Sigmoid colon (tissue), 7 donors: ENCODE measurements around the gene GDPD3. TPM values are rescaled to one million over a fixed set of nuclear protein-coding genes. Genes with fewer than 3 reads are reported as not detected.

ENCODE experiments used
- DNase-seq: peaks from one replicate; pipeline ENCODE4 v3.0.0-alpha.2; 2019
- H3K27ac ChIP-seq, 4 donors: fragments of 200-600 bp; sonication (generic); one replicate each; pipeline ENCODE4 v1.5.1; 2016 to 2019; ENCODE audit warnings: mild to moderate bottlenecking in 1 of 4
- H3K27me3 ChIP-seq, 3 donors: fragments of 200-600 bp; sonication (generic); one replicate each; pipeline ENCODE4 v1.5.1; 2019; ENCODE audit warnings: mild to moderate bottlenecking in 1 of 3
- H3K36me3 ChIP-seq, 4 donors: fragments of 200-600 bp; sonication (generic); one replicate each; pipeline ENCODE4 v1.5.1; 2016 to 2019
- H3K4me1 ChIP-seq, 4 donors: fragments of 200-600 bp; sonication (generic); one replicate each; pipeline ENCODE4 v1.5.1; 2017 to 2019
- H3K4me3 ChIP-seq, 4 donors: fragments of 200-600 bp; sonication (generic); one replicate each; pipeline ENCODE4 v1.5.1; 2017 to 2019; ENCODE audit warnings: mild to moderate bottlenecking in 2 of 4, moderate library complexity in 1 of 4
- H3K9me3 ChIP-seq, 4 donors: fragments of 200-600 bp in 3 of 4; sonication (generic) in 3 of 4; one replicate each; pipeline versions ENCODE4 v1.5.1 to v1.6.1; 2013 to 2019
- EP300 ChIP-seq, 4 donors: sonication (generic); formaldehyde crosslinking; IDR thresholded peaks; one replicate each; pipeline ENCODE4 v1.6.1; 2017; ENCODE audit warnings: antibody characterized with exemption in 4 of 4
- POLR2A ChIP-seq, 2 donors: fragments of 450-650 bp; IDR thresholded peaks; one replicate each; pipeline ENCODE4 v1.6.1; 2016; ENCODE audit warnings: antibody characterized with exemption in 2 of 2, mild to moderate bottlenecking in 2 of 2, moderate library complexity in 2 of 2
- POLR2AphosphoS5 ChIP-seq, 4 donors: sonication (generic); formaldehyde crosslinking; IDR thresholded peaks; one replicate each; pipeline ENCODE4 v1.6.1; 2017; ENCODE audit warnings: antibody characterized with exemption in 4 of 4
- WGBS, 2 donors: extraction: QIAGEN DNeasy Blood & Tissue Kit; methylation state at CpG; one replicate each; pipeline ENCODE4 v1.1.7; 2013; 5-methylcytosine and 5-hydroxymethylcytosine counted together
- intact Hi-C: fragments of 100-400 bp; cut with DNase I; formaldehyde crosslinking; loops from one replicate; pipeline ENCODE4 v1.15.1; 2023
- polyA plus RNA-seq, 3 donors: library from polyadenylated mRNA; stranded (reverse); fragments of 200-250 nt; gene quantifications; one replicate each; pipeline ENCODE4 v1.2.3, GENCODE V29; 2013
- total RNA-seq, 4 donors: library from RNA; depleted of rRNA; stranded (reverse); fragments of >200 nt; gene quantifications; one replicate each; pipeline ENCODE4 v1.1.0, GENCODE V29; 2016
- TF ChIP-seq, protein P1 (sequence below), 4 experiments: fragments of 450-650 bp in 3 of 4; fragments of 200-600 bp in 1 of 4; IDR thresholded peaks; one replicate each; pipeline ENCODE4 v1.5.1; 2016 to 2019; ENCODE audit warnings: antibody characterized with exemption in 4 of 4, mild to moderate bottlenecking in 3 of 4, moderate library complexity in 2 of 4
- donor health status: healthy with polysubstance abuse.
- donor health status: Bipolar disorder and iron deficiency.
- donor health status: healthy.

The GDPD3 gene
- total and polyA plus RNA-seq, 7 donors, result 0.54 to 68.8 (median 8.0) TPM

DNA sequence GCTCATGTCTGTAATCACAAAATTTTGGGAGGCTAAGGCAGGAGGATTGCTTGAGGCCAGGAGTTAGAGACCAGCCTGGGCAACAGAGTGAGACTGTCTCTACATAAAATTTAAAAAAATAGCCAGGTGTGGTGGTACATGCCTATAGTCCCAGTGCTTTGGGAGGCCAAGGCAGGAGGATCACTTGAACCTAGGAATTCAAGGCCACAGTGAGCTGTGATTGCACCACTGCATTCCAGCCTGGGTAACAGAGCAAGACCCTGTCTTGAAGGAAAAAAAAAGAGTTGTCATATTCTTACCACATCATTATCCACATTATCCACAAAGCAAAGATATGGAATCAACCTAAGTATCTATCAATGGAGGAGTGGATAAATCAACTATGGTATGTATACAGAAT, 30.7 kb upstream of the GDPD3 start:
- Histone ChIP-seq H3K27me3 (no peaks in the 10 kb centered on the region), H3K27ac (no peak overlapping the region), H3K36me3 (no peaks in the 10 kb centered on the region), H3K4me1 (no peaks in the 10 kb centered on the region), H3K9me3 (no peaks in the 10 kb centered on the region), H3K4me3 (no peak overlapping the region)
- intact Hi-C loops, result no loop called here
- TF ChIP-seq POLR2AphosphoS5 (IDR thresholded peaks at IDR 0.05) (no peak), EP300 (IDR thresholded peaks at IDR 0.05) (no peak), POLR2A (IDR thresholded peaks at IDR 0.05) (no peak)
- TF ChIP-seq, protein P1, sequence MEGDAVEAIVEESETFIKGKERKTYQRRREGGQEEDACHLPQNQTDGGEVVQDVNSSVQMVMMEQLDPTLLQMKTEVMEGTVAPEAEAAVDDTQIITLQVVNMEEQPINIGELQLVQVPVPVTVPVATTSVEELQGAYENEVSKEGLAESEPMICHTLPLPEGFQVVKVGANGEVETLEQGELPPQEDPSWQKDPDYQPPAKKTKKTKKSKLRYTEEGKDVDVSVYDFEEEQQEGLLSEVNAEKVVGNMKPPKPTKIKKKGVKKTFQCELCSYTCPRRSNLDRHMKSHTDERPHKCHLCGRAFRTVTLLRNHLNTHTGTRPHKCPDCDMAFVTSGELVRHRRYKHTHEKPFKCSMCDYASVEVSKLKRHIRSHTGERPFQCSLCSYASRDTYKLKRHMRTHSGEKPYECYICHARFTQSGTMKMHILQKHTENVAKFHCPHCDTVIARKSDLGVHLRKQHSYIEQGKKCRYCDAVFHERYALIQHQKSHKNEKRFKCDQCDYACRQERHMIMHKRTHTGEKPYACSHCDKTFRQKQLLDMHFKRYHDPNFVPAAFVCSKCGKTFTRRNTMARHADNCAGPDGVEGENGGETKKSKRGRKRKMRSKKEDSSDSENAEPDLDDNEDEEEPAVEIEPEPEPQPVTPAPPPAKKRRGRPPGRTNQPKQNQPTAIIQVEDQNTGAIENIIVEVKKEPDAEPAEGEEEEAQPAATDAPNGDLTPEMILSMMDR (IDR thresholded peaks at IDR 0.05), result no peak
- no peak for DNase-seq

DNA sequence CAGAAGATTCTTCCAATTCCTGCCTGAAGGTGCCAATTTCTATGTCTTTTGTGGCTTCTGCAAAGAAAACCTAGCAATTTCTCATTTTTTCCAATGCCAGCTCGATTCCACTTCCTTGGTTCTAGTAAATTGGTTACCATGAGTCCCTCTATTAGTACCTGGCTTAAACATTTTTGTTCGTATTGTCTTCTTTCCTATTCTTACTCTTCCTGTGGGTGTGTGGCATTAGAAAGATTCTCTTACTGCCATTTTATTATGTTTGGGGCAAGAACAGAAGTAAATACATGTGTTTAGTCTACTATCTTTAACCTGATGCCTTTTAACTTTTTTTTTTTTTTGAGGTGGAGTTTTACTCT, 30.0 kb upstream of the GDPD3 start:
- H3K27me3 ChIP-seq, result no peaks in the 10 kb centered on the region
- WGBS, 2 donors, result 70 to 71% methylated on average over 2 of the region's 2 CpGs
- H3K9me3 ChIP-seq, result no peaks in the 10 kb centered on the region
- DNase-seq, result no peak
- H3K4me1 ChIP-seq, result no peaks in the 10 kb centered on the region
- no peaks in the 10 kb centered on the region for H3K36me3 ChIP-seq
- intact Hi-C loops, result no loop called here
- no peak overlapping the region for H3K27ac ChIP-seq
- no peak overlapping the region for H3K4me3 ChIP-seq
- TF ChIP-seq POLR2A (IDR thresholded peaks at IDR 0.05) (no peak), EP300 (IDR thresholded peaks at IDR 0.05) (no peak), POLR2AphosphoS5 (IDR thresholded peaks at IDR 0.05) (no peak)
- TF ChIP-seq, protein P1 (IDR thresholded peaks at IDR 0.05), result no peak

DNA sequence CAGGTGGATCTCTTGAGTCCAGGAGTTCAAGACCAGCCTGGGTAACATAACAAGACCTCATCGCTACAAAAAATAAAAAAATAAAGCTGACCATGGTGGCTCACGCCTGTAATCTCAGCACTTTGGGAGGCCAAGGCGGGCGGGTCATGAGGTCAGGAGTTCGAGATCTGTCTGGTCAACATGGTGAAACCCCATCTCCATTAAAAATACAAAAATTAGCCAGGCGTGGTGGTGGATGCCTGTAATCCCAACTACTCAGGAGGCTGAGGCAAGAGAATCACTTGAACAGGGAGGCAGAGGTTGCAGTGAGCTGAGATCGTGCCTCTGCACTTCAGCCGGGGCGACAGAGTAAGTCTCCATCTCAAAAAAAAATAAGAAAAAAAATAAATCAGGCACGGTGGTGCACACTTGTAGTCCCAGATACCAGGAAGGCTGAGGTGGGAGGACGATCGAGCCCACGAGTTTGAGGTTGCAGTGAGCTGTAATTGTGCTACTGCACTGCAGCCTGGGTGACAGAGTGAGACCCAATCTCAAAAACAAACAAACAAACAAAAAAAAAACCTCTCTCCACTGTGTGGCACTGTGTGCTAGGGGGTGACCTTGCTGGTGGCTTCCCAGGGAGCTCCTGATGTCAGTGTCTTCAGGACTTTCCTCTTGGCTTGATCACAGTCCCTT, 29.5 kb upstream of the GDPD3 start:
- Histone ChIP-seq H3K27ac (no peak overlapping the region), H3K4me3 (no peak overlapping the region), H3K27me3 (no peaks in the 10 kb centered on the region), H3K4me1 (no peaks in the 10 kb centered on the region), H3K36me3 (no peaks in the 10 kb centered on the region), H3K9me3 (no peaks in the 10 kb centered on the region)
- TF ChIP-seq POLR2AphosphoS5 (IDR thresholded peaks at IDR 0.05) (no peak), EP300 (IDR thresholded peaks at IDR 0.05) (no peak), POLR2A (IDR thresholded peaks at IDR 0.05) (no peak)
- TF ChIP-seq, protein P1 (IDR thresholded peaks at IDR 0.05), result no peak
- intact Hi-C loops, result no loop called here
- DNase-seq, result no peak
- 86 to 87% methylated on average over 13 of the region's 13 CpGs for WGBS, 2 donors

DNA sequence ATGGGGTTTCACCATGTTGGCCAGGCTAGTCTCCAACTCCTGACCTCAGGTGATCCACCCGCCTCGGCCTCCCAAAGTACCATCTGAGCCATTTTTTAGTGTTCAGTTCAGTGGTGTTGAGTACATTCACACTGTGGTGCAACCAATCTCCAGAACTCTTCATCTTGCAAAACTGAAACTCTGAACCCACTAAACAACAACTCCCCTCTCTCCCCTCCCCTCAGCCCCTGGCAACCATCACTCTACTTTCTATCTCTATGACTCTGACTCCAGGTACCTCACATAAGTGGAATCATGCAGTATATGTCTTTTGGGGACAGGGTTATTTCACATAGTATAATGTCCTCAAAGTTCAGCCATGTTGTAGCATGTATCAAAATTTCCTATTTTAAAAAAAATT, 28.4 kb upstream of the GDPD3 start:
- Histone ChIP-seq H3K4me1 (no peaks in the 10 kb centered on the region), H3K4me3 (no peak overlapping the region), H3K36me3 (no peaks in the 10 kb centered on the region), H3K9me3 (no peaks in the 10 kb centered on the region), H3K27ac (no peak overlapping the region), H3K27me3 (no peaks in the 10 kb centered on the region)
- DNase-seq, result no peak
- whole genome bisulfite sequencing, 2 donors, result 97 to 100% methylated on average over 2 of the region's 2 CpGs
- no peak for TF ChIP-seq POLR2A (IDR thresholded peaks at IDR 0.05)
- intact Hi-C loops, result no loop called here

DNA sequence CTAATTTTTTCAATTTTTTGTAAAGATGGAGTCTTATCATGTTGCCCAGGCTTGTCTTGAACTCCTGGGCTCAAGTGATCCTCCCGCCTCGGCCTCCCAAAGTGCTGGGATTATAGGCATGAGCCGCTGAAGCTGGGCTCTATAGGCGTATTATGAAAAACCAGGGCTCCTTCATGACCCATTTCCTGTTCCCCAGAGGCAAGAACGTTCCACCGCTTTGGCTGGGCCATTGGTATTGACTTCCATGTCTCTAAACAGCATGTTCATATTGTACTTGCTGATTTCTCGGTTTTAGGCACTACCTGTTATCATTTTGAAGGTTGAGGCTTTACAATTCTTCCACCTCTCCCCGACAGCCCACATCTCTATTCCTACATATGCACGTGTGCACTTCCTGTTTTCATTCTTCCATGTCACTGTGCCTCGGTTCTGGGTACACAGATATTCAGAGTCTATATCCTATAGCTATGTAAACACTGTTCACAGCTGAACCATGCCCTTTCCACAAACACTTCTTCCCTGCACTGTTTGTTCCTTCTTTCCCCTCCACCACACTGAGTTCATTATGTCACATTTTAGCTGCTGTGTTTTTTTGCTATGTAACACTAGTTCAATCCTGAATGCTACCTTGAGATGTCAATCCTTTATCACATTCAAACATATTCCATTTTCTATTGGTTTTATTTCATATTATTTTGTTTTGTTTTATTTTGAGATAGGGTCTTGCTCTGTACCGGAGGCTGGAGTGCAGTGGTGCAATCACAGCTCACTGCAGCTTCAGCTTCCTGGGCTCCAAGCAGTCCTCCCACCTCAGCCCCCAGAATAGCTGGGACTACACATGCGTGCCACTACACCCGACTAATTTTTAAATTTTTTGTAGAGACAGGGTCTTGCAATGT, 26.5 kb upstream of the GDPD3 start:
- H3K27ac ChIP-seq, result no peak overlapping the region

More for the DNA sequence above, 26.5 kb upstream of the GDPD3 start:
- no peaks in the 10 kb centered on the region for H3K4me1 ChIP-seq
- TF ChIP-seq, protein P1 (IDR thresholded peaks at IDR 0.05), result no peak
- TF ChIP-seq POLR2A (IDR thresholded peaks at IDR 0.05), result no peak
- TF ChIP-seq EP300 (IDR thresholded peaks at IDR 0.05), result no peak
- no peak for TF ChIP-seq POLR2AphosphoS5 (IDR thresholded peaks at IDR 0.05)
- intact Hi-C loops, result no loop called here
- no peak for DNase-seq
- WGBS, 2 donors, result 51 to 64% methylated on average over 13 of the region's 13 CpGs
- no peak overlapping the region for H3K4me3 ChIP-seq
- H3K36me3 ChIP-seq, result no peaks in the 10 kb centered on the region
- no peaks in the 10 kb centered on the region for H3K9me3 ChIP-seq
- H3K27me3 ChIP-seq, result no peaks in the 10 kb centered on the region
